Ovary (tissue), 3 donors: Measurements from ENCODE around the gene RFX1.

Experiments
- CTCF ChIP-seq, 3 donors: fragments of 450-650 bp in 2 of 3; fragments of 200-600 bp in 1 of 3; IDR thresholded peaks; one replicate each; pipeline versions ENCODE4 v1.5.1 to v1.8.0; 2016 to 2022; ENCODE audit warnings: antibody characterized with exemption in 3 of 3, mild to moderate bottlenecking in 1 of 3
- POLR2A ChIP-seq: fragments of 450-650 bp; IDR thresholded peaks from one replicate; pipeline ENCODE4 v1.6.1; 2017; ENCODE audit warnings: antibody characterized with exemption, mild to moderate bottlenecking, moderate library complexity
- donor health status: DM: no; HTN: no; CAD: no.

- TF ChIP-seq CTCF (IDR thresholded peaks at IDR 0.05) = no peak
- no peak for TF ChIP-seq POLR2A
Observed at GRCh38 chr19:13976446-13976845, 29.7 kb downstream of the RFX1 start.
